ENCODE measurements around the gene MAP3K13.

DNA sequence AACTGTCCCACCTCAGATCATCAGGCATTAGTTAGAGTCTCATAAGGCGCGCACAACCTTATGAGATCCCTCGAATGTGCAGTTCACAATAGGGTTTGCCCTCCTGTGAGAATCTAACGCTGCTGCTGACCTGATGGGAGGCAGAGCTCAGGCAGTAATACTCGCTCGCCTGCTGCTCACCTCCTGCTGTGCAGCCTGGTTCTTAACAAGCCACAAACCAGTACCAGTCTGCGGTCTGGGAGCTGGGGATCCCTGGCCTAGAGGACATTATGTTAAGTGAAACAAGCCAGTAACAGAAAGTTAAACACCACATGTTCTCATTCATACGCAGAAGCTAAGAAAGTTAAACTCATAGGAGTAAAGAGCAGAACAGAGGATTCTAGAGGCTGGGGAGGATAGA, 47.0 kb downstream of the MAP3K13 start:
- TF ChIP-seq, protein P1, sequence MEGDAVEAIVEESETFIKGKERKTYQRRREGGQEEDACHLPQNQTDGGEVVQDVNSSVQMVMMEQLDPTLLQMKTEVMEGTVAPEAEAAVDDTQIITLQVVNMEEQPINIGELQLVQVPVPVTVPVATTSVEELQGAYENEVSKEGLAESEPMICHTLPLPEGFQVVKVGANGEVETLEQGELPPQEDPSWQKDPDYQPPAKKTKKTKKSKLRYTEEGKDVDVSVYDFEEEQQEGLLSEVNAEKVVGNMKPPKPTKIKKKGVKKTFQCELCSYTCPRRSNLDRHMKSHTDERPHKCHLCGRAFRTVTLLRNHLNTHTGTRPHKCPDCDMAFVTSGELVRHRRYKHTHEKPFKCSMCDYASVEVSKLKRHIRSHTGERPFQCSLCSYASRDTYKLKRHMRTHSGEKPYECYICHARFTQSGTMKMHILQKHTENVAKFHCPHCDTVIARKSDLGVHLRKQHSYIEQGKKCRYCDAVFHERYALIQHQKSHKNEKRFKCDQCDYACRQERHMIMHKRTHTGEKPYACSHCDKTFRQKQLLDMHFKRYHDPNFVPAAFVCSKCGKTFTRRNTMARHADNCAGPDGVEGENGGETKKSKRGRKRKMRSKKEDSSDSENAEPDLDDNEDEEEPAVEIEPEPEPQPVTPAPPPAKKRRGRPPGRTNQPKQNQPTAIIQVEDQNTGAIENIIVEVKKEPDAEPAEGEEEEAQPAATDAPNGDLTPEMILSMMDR (IDR thresholded peaks at IDR 0.05 in 8 of 11, conservative IDR thresholded peaks at IDR 0.05 in 3 of 11) = no peak
- TF ChIP-seq POLR2A (IDR thresholded peaks at IDR 0.05) (no peak), POLR2AphosphoS5 (IDR thresholded peaks at IDR 0.05) (no peak)
